Measurements from ENCODE around the gene TTC13. TPM values are rescaled to one million over a fixed set of nuclear protein-coding genes. Genes with fewer than 3 reads are reported as not detected.

TTC13 gene, protein sequence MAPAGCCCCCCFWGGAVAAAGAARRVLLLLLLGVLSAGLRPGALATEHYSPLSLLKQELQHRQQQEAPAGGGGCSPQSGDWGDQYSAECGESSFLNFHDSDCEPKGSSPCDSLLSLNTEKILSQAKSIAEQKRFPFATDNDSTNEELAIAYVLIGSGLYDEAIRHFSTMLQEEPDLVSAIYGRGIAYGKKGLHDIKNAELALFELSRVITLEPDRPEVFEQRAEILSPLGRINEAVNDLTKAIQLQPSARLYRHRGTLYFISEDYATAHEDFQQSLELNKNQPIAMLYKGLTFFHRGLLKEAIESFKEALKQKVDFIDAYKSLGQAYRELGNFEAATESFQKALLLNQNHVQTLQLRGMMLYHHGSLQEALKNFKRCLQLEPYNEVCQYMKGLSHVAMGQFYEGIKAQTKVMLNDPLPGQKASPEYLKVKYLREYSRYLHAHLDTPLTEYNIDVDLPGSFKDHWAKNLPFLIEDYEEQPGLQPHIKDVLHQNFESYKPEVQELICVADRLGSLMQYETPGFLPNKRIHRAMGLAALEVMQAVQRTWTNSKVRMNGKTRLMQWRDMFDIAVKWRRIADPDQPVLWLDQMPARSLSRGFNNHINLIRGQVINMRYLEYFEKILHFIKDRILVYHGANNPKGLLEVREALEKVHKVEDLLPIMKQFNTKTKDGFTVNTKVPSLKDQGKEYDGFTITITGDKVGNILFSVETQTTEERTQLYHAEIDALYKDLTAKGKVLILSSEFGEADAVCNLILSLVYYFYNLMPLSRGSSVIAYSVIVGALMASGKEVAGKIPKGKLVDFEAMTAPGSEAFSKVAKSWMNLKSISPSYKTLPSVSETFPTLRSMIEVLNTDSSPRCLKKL
- 7.4 to 9.8 TPM (median 9.6 TPM) in 5 replicates for total RNA-seq (2022; extraction: Qiagen RNA extraction)

DNA sequence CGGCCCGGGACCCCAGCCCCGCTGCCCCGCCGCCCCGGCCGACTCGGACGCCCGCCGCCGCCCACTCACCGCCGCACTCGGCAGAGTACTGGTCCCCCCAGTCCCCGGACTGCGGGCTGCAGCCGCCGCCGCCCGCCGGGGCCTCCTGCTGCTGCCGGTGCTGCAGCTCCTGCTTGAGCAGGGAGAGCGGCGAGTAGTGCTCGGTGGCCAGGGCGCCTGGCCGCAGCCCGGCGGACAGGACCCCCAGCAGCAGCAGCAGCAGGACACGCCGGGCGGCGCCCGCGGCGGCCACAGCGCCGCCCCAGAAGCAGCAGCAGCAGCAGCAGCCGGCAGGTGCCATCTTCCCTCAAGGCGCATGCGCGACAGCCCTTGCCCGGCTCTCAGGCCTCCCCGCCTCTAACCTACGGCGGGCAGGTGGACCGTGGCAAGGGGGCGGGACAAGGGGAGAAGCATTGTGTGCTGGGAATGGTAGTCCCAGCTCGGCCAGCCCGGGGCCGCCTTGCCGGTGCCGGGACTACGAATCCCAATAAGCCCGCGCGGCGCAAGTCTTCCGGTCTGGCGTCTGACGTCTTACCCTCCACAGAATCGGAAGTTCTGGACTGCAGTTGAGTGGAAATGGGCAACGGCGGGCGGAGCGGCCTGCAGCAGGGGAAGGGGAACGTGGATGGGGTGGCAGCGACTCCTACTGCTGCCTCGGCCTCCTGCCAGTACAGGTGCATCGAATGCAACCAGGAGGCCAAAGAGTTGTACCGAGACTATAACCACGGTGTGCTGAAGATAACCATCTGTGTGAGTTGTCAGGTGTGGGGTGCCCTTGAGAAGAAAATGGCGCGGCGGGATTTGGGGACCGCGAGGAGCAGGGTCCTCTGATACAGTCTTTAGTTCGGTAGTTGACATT, at the start of gene TTC13, which contains the start of gene ARV1:
Gene TTC13, minus strand, starts transcription at position 371 of the 898 bp plus-strand sequence. Its CDS starts 31 bp downstream, at position 340.
Gene ARV1, plus strand, starts transcription at position 604 of the 898 bp plus-strand sequence. Its CDS starts 12 bp downstream, at position 616.

DNA sequence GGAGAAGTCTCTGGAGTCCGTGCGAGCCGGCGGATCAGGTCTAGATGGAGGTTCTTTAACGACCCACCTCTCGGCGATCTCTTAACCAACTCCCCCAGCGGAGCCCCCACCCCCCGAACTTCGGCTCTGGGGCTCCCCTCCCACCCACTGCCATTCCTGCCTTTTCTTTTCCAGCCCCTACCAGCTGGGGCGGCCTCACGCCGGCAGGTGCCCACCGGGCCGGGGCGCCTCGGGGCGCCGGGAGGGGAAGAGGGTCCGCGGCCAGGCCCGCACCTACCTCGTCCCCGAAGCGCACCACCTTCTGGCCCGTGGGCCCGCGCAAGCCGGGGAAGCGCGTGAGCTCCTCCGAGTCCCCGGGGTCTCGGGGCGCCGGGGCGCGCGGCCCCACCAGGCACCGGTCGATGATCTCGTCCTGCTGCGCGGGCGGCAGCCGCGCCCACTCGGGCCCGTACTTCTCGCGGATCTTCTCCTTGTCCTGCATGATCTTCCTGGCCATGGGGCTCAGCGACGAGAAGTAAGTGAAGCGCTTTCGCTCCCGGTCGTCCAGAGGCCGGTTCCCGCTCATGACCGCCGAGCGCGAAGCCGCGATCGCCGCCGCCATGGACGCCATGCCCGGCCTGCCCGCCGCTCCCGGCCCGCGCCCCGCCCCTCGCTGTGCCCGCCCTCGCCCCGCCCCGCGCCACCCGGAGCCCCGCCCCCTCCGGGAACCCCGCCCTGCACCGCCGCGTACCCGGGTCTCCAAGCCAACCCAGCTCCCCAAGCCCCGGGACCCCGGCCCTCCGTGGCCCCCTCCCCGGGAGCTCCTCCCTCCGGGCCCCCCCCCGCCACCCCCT, 110.5 kb downstream of the TTC13 start, which contains the start of gene C1orf198:
Gene C1orf198, minus strand, starts transcription at position 619 of the 833 bp plus-strand sequence. Its CDS starts 9 bp downstream, at position 610.

Other genes starting within 250 kb of the TTC13 start
- gene CAPN9, start 231.5 kb downstream of the TTC13 start, total RNA-seq (2022; extraction: Qiagen RNA extraction): not detected in 5 replicates
- 17.6 to 20.3 TPM (median 18.4 TPM) in 5 replicates for gene C1orf198, start 110.3 kb downstream of the TTC13 start, total RNA-seq (2022; extraction: Qiagen RNA extraction)
- gene ARV1, start 233 bp upstream of the TTC13 start, total RNA-seq (2022; extraction: Qiagen RNA extraction): 21.4 to 24.8 TPM (median 24.0 TPM) in 5 replicates
- 10.2 to 15.4 TPM (median 15.0 TPM) in 5 replicates for gene FAM89A, start 61.4 kb upstream of the TTC13 start, total RNA-seq (2022; extraction: Qiagen RNA extraction)
- gene TRIM67, start 183.2 kb upstream of the TTC13 start, total RNA-seq (2022; extraction: Qiagen RNA extraction): 0.07 to 0.17 TPM (median 0.12 TPM) in 5 replicates